Bronchial epithelial cell (primary cell): ENCODE results near the gene LRRC4. TPM values are rescaled to one million over a fixed set of nuclear protein-coding genes. Genes with fewer than 3 reads are reported as not detected.

Experiments
- DNase-seq: peaks from one replicate; pipeline ENCODE4 v3.0.0-alpha.2; 2010; ENCODE audit warnings: low read depth
- FAIRE-seq: peaks from 2 replicates; lab custom pipeline; 2011; peaks lifted over from hg19 to GRCh38; lab: Jason Lieb, UNC
- H3K27me3 ChIP-seq: 2 replicates; pipeline ENCODE4 v1.5.1; 2011; ENCODE audit warnings: low read length; ENCODE audit not compliant: control insufficient read depth, insufficient read depth
- H3K36me3 ChIP-seq: 2 replicates; pipeline ENCODE4 v1.5.1; 2011; ENCODE audit warnings: low read length; ENCODE audit not compliant: control insufficient read depth, insufficient read depth
- H3K4me3 ChIP-seq: 2 replicates; pipeline ENCODE4 v1.5.1; 2011; ENCODE audit warnings: mild to moderate bottlenecking, low read depth, low read length, control low read depth
- total RNA-seq: library from RNA; depleted of rRNA; stranded (reverse); fragments of >200 nt; gene quantifications from 2 replicates; pipeline ENCODE4 v1.2.1, GENCODE V29; 2014
- TF ChIP-seq, protein P1 (sequence below): IDR thresholded peaks from 2 replicates; pipeline ENCODE4 v1.5.1; 2011; ENCODE audit warnings: mild to moderate bottlenecking, moderate library complexity, low read length, control low read depth, inconsistent platforms; ENCODE audit not compliant: insufficient read depth, severe bottlenecking

The LRRC4 gene
- total RNA-seq, 1 donor from 2014 or later: under 0.01 TPM

DNA sequence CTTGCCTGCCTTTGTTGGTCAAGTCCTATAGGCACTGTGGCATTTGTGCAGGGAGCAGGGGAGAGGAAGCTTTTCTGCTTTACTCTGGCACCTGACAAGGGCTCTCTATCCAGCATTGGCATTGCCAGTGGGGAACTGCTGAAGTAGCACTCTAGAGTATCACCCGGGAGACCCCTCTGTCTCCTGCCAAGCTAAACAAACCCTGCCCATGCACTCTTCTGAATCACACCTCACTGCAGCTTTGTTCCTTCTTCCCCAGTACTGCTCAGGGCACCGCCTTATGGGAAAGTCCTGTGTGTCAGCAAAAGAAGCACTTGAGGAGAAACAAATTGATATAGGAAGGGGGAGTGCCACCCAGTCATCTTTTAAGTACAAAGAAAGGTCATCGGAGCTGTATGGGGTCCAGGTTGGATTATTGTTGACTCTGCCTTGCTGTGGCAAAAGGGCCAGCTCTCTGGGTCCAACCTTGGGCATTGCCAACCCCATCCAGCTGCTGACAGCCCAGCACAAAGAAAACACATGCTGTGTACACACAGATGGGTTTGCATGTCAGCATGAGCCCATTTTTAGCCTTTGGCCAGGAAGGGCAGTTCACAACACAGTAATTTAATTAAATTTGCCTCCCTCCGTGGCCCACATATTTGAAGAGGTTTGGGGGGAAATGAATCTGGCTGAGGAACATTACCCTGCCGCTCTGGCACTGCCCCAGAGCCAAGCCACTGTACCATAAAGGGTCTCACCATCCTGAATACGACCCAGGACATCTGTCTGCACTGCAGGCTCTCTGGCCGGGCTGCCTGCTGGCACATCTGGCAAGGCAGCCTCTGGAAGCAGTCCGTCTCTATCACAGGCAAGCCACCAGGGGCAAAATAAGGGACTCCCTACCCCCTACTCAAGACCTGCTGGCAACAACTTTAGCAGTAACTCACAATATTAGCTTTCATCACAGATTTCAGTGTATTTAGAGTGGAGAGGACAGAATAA, 13.1 kb downstream of the LRRC4 start:
- FAIRE-seq: no peak
- peak; percentile 92 for DNase-seq

DNA sequence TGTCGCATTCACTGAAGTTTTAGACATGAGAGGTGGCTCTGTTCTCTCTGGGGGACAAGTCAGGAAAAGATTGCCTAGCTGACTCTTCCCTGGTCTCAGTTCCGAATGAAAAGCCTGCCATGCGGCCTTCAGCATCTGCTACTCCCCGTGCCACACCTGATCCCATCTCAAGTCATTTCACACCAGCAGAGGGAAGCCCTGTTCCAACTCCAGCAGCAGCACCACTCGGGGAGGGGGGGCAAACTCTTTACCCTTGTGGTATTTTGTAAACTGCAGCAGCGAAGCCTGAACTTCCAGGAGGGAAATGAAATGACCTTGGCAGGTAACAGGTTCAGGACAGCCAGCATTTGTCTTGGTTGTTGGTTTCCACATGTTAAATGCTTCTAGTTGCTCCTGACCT, 13.8 kb downstream of the LRRC4 start:
- TF ChIP-seq, protein P1, sequence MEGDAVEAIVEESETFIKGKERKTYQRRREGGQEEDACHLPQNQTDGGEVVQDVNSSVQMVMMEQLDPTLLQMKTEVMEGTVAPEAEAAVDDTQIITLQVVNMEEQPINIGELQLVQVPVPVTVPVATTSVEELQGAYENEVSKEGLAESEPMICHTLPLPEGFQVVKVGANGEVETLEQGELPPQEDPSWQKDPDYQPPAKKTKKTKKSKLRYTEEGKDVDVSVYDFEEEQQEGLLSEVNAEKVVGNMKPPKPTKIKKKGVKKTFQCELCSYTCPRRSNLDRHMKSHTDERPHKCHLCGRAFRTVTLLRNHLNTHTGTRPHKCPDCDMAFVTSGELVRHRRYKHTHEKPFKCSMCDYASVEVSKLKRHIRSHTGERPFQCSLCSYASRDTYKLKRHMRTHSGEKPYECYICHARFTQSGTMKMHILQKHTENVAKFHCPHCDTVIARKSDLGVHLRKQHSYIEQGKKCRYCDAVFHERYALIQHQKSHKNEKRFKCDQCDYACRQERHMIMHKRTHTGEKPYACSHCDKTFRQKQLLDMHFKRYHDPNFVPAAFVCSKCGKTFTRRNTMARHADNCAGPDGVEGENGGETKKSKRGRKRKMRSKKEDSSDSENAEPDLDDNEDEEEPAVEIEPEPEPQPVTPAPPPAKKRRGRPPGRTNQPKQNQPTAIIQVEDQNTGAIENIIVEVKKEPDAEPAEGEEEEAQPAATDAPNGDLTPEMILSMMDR: peak; percentile 41
- DNase-seq: peak; percentile 29
- Histone ChIP-seq H3K36me3 (peaks cover under 1% of the 10 kb centered on the region), H3K27me3 (no peaks in the 10 kb centered on the region), H3K4me3 (no peak overlapping the region)
- FAIRE-seq: no peak

More for the DNA sequence above, 13.1 kb downstream of the LRRC4 start:
- TF ChIP-seq, protein P1: no peak
- Histone ChIP-seq H3K4me3 (no peak overlapping the region), H3K36me3 (no peaks in the 10 kb centered on the region), H3K27me3 (no peaks in the 10 kb centered on the region)

- no peaks in the 10 kb centered on the region for H3K27me3 ChIP-seq
- H3K4me3 ChIP-seq: no peak overlapping the region
- FAIRE-seq: peak; percentile 7
- peaks cover 3% of the 10 kb centered on the region for H3K36me3 ChIP-seq
- TF ChIP-seq, protein P1: no peak
- peak; percentile 75 for DNase-seq
Measured at GRCh38 chr7:128014811-128015210, 16.4 kb downstream of the LRRC4 start.

- H3K36me3 ChIP-seq: peaks cover 3% of the 10 kb centered on the region
- no peak for FAIRE-seq
- no peaks in the 10 kb centered on the region for H3K27me3 ChIP-seq
- DNase-seq: no peak
- TF ChIP-seq, protein P1: no peak
- H3K4me3 ChIP-seq: no peak overlapping the region
Measured at GRCh38 chr7:128011131-128011661, 20.0 kb downstream of the LRRC4 start.

- Histone ChIP-seq H3K4me3 (no peak overlapping the region), H3K27me3 (no peaks in the 10 kb centered on the region), H3K36me3 (peaks cover 3% of the 10 kb centered on the region)
- FAIRE-seq (no peak), DNase-seq (no peak)
- TF ChIP-seq, protein P1: peak; percentile 1
Measured at GRCh38 chr7:128010391-128011127, 20.7 kb downstream of the LRRC4 start.
